B cell (primary cell): ENCODE measurements around the gene AGR2. TPM values are rescaled to one million over a fixed set of nuclear protein-coding genes. Genes with fewer than 3 reads are reported as not detected.

ENCODE experiments used
- ATAC-seq: fragments of 200-7000 bp; cut with Tn5 transposase; one replicate; pipeline ENCODE4 v1.10.0; 2021; ENCODE audit warnings: low read depth, mild to moderate bottlenecking, moderate number of reproducible peaks, moderate library complexity
- CTCF ChIA-PET: fragments of 350-600 bp; sonication (Branson Sonifier 250); formaldehyde crosslinking; loops from one replicate; lab custom pipeline; 2021; ENCODE audit warnings: antibody characterized with exemption, inconsistent platforms; lab: Charles Lee
- POLR2A ChIA-PET: fragments of 350-600 bp; sonication (Branson Sonifier 250); formaldehyde crosslinking; loops from one replicate; lab custom pipeline; 2021; ENCODE audit warnings: antibody characterized with exemption; lab: Charles Lee
- DNase-seq: peaks from one replicate; pipeline ENCODE4 v3.0.0; 2013
- H2AFZ ChIP-seq: 2 replicates; pipeline ENCODE4 v1.6.1; 2012; ENCODE audit warnings: mild to moderate bottlenecking, low read depth, low read length; ENCODE audit not compliant: insufficient read depth, poor library complexity, severe bottlenecking
- H3K27ac ChIP-seq, 2 donors: 1 replicate in 1 of 2; 2 replicates in 1 of 2; pipeline ENCODE4 v1.5.1; 2012 to 2013; ENCODE audit warnings: low read length in 2 of 2, mild to moderate bottlenecking in 2 of 2, moderate library complexity in 1 of 2
- H3K27me3 ChIP-seq, 4 experiments: fragments of 200-600 bp in 1 of 4; sonication (generic) in 1 of 4; replicated peaks in 1 of 4; 1 replicate in 2 of 4; 2 replicates in 2 of 4; pipeline versions ENCODE4 v1.6.1 to v1.7.0; 2013 to 2016; ENCODE audit warnings: low read length in 3 of 4, mild to moderate bottlenecking in 2 of 4, mixed read lengths in 1 of 4, moderate library complexity in 1 of 4; ENCODE audit not compliant: insufficient read depth in 4 of 4, control insufficient read depth in 3 of 4; ENCODE audit errors: control extremely low read depth in 1 of 4
- H3K36me3 ChIP-seq, 2 experiments: replicated peaks in 1 of 2; 1 replicate in 1 of 2; 2 replicates in 1 of 2; pipeline versions ENCODE4 v1.6.1 to v1.7.1; 2013; ENCODE audit warnings: low read length in 1 of 2; ENCODE audit not compliant: insufficient read depth in 2 of 2, control insufficient read depth in 1 of 2; ENCODE audit errors: control extremely low read depth in 1 of 2, extremely low read depth in 1 of 2
- H3K4me1 ChIP-seq, 2 donors: fragments of 200-600 bp in 1 of 2; sonication (generic) in 1 of 2; 1 replicate in 1 of 2; 2 replicates in 1 of 2; pipeline versions ENCODE4 v1.5.1 to v1.6.1; 2013 to 2017; ENCODE audit warnings: low read length in 2 of 2; ENCODE audit not compliant: control insufficient read depth in 2 of 2, insufficient read depth in 2 of 2
- H3K4me2 ChIP-seq: replicated peaks from 2 replicates; pipeline ENCODE3; 2012; ENCODE audit warnings: mild to moderate bottlenecking, low read depth, low read length; ENCODE audit not compliant: poor library complexity, severe bottlenecking
- H3K4me3 ChIP-seq, 5 experiments: fragments of 200-600 bp in 1 of 5; sonication (generic) in 1 of 5; 1 replicate in 3 of 5; 2 replicates in 2 of 5; pipeline versions ENCODE4 v1.5.1 to v1.7.0; 2011 to 2016; ENCODE audit warnings: low read length in 4 of 5, mild to moderate bottlenecking in 4 of 5, low read depth in 2 of 5, control low read depth in 1 of 5, moderate library complexity in 1 of 5; ENCODE audit not compliant: insufficient read depth in 1 of 5; ENCODE audit errors: control extremely low read depth in 1 of 5, extremely low read depth in 1 of 5
- H3K79me2 ChIP-seq: fragments of 200-600 bp; sonication (generic); one replicate; pipeline ENCODE4 v1.6.0; 2016; ENCODE audit warnings: low read length; ENCODE audit not compliant: control insufficient read depth, insufficient read depth
- H3K9ac ChIP-seq: fragments of 200-600 bp; sonication (generic); 2 replicates; pipeline ENCODE4 v1.6.1; 2017; ENCODE audit warnings: mild to moderate bottlenecking, low read length, moderate library complexity
- H3K9me3 ChIP-seq, 3 donors: one replicate each; pipeline versions ENCODE4 v1.6.1 to v1.7.1; 2013; ENCODE audit warnings: low read length in 2 of 3; ENCODE audit not compliant: control insufficient read depth in 2 of 3, insufficient read depth in 1 of 3; ENCODE audit errors: control extremely low read depth in 1 of 3
- H4K20me1 ChIP-seq: 2 replicates; pipeline ENCODE4 v1.6.0; 2012; ENCODE audit warnings: mild to moderate bottlenecking, low read length; ENCODE audit not compliant: insufficient read depth, control insufficient read depth, poor library complexity, severe bottlenecking
- H3K27ac Mint-ChIP-seq: one replicate; pipeline ENCODE4 v1.8.0; 2021; ENCODE audit warnings: mixed read lengths
- H3K27me3 Mint-ChIP-seq: one replicate; pipeline ENCODE4 v1.8.0; 2021; ENCODE audit warnings: mixed read lengths
- H3K4me1 Mint-ChIP-seq: one replicate; pipeline ENCODE4 v1.8.0; 2021; ENCODE audit warnings: mixed read lengths
- H3K4me3 Mint-ChIP-seq: one replicate; pipeline ENCODE4 v1.8.0; 2021; ENCODE audit warnings: mixed read lengths
- H3K9me3 Mint-ChIP-seq: one replicate; pipeline ENCODE4 v1.8.0; 2022; ENCODE audit warnings: mixed read lengths; ENCODE audit not compliant: insufficient read depth
- CTCF ChIP-seq: fragments of 200-600 bp; IDR thresholded peaks from one replicate; pipeline ENCODE4 v1.8.0; 2022; ENCODE audit warnings: antibody characterized with exemption, mild to moderate bottlenecking
- EZH2 ChIP-seq: IDR thresholded peaks from 2 replicates; pipeline ENCODE4 v1.6.1; 2012; ENCODE audit warnings: borderline replicate concordance, low read depth, mild to moderate bottlenecking, moderate library complexity, low read length; ENCODE audit not compliant: insufficient read depth, poor library complexity, severe bottlenecking
- WGBS: methylation state at CpG from one replicate; pipeline ENCODE4 v1.1.5; 2013; ENCODE audit warnings: missing lambda C conversion rate; ENCODE audit not compliant: insufficient coverage; 5-methylcytosine and 5-hydroxymethylcytosine counted together
- intact Hi-C: fragments of 100-400 bp; cut with micrococcal nuclease; formaldehyde crosslinking; loops from one replicate; pipeline ENCODE4 v1.10.0; 2022
- polyA plus RNA-seq: library from polyadenylated mRNA; depleted of rRNA; stranded (reverse); fragments of >200 nt; gene quantifications from 2 replicates; pipeline ENCODE4 v1.2.3, GENCODE V29; 2012
- total RNA-seq, 2 donors: library from RNA; stranded (reverse); fragments of 120-200 nt in 1 of 2; gene quantifications; 1 replicate in 1 of 2; 2 replicates in 1 of 2; pipeline versions ENCODE4 v1.2.3 to v1.2.4, GENCODE V29; 2013 to 2022

Gene AGR2
- total and polyA plus RNA-seq, 2 donors (not counting 1 experiment from before 2014, with no cell fraction given) = not detected

- H3K9me3 ChIP-seq = no peaks in the 10 kb centered on the region
- H3K4me3 Mint-ChIP-seq = no peak overlapping the region
- DNase-seq = no peak
These were observed 10.2 kb upstream of the AGR2 start for GRCh38 chr7:16815001-16815400.

GRCh38 chr7:16813232-16813616, 8.4 kb upstream of the AGR2 start:
- Histone ChIP-seq H3K9ac (no peak overlapping the region), H3K9me3 (no peaks in the 10 kb centered on the region), H3K4me1 (peaks cover 6 to 7% of the 10 kb centered on the region in 2 donors), H3K27ac (no peak overlapping the region), H3K4me3 (no peak overlapping the region), H2AFZ (no peak overlapping the region), H3K36me3 (no peaks in the 10 kb centered on the region), H3K27me3 (no peaks in the 10 kb centered on the region), H3K4me2 (no peak overlapping the region), H3K79me2 (no peaks in the 10 kb centered on the region), H4K20me1 (no peaks in the 10 kb centered on the region)
- DNase-seq = no peak
- no peak for TF ChIP-seq CTCF
- no peak for TF ChIP-seq EZH2
- CTCF ChIA-PET = interaction anchor here (0.7 kb wide), 1 partner anchor 118 kb away, joined by 3 read pairs; no protein-coding TSS in a partner anchor
- Mint-ChIP-seq H3K27ac (no peak overlapping the region), H3K27me3 (no peaks in the 10 kb centered on the region), H3K4me3 (no peak overlapping the region), H3K4me1 (peaks cover 20% of the 10 kb centered on the region), H3K9me3 (no peaks in the 10 kb centered on the region)
- intact Hi-C loops = no loop called here
- ATAC-seq = no peak
- 100% methylated on average over 1 of the region's 3 CpGs for WGBS
- POLR2A ChIA-PET = no interaction called here

More at GRCh38 chr7:16815001-16815400, 10.2 kb upstream of the AGR2 start:
- no peak overlapping the region for H3K4me3 ChIP-seq
- no peaks in the 10 kb centered on the region for H3K36me3 ChIP-seq
- no peak overlapping the region for H2AFZ ChIP-seq
- intact Hi-C loops = no loop called here
- no peak overlapping the region for H3K4me2 ChIP-seq
- Mint-ChIP-seq H3K4me1 (peaks cover 20% of the 10 kb centered on the region), H3K27ac (no peak overlapping the region), H3K9me3 (no peaks in the 10 kb centered on the region), H3K27me3 (no peaks in the 10 kb centered on the region)
- POLR2A ChIA-PET = no interaction called here
- no peak for TF ChIP-seq EZH2
- no peak for TF ChIP-seq CTCF
- H3K27me3 ChIP-seq = no peaks in the 10 kb centered on the region
- peaks cover 6 to 7% of the 10 kb centered on the region in 2 donors for H3K4me1 ChIP-seq
- 100% methylated on average over 2 of the region's 2 CpGs for WGBS
- CTCF ChIA-PET = no interaction called here
- H4K20me1 ChIP-seq = no peaks in the 10 kb centered on the region
- no peak for ATAC-seq
- no peak overlapping the region for H3K27ac ChIP-seq
- no peaks in the 10 kb centered on the region for H3K79me2 ChIP-seq
- no peak overlapping the region for H3K9ac ChIP-seq
